Liver (tissue), 9 donors: ENCODE data around the gene TOP1. TPM values are rescaled to one million over a fixed set of nuclear protein-coding genes. Genes with fewer than 3 reads are reported as not detected.
"Not testable (repeated sequence)": the region's sequence is repeated elsewhere in the genome, so short reads cannot be mapped to it uniquely, and the experiment has no call there.

Source experiments
- DNase-seq: peaks from one replicate; pipeline ENCODE4 v3.0.0-alpha.2; 2017; ENCODE audit warnings: low spot score
- H3K27ac ChIP-seq, 2 donors: one replicate each; pipeline ENCODE4 v1.7.0; 2013; ENCODE audit warnings: inconsistent platforms in 2 of 2, low read length in 2 of 2, control low read depth in 1 of 2, low read depth in 1 of 2, mild to moderate bottlenecking in 1 of 2
- H3K27me3 ChIP-seq, 4 donors: one replicate each; pipeline versions ENCODE4 v1.6.1 to v1.7.0; 2013; ENCODE audit warnings: low read length in 3 of 4, inconsistent platforms in 1 of 4, mild to moderate bottlenecking in 1 of 4, moderate library complexity in 1 of 4; ENCODE audit not compliant: control insufficient read depth in 4 of 4, insufficient read depth in 4 of 4
- H3K36me3 ChIP-seq, 4 donors: one replicate each; pipeline versions ENCODE4 v1.6.1 to v1.7.0; 2013; ENCODE audit warnings: low read length in 3 of 4, mild to moderate bottlenecking in 3 of 4, low read depth in 1 of 4, moderate library complexity in 1 of 4; ENCODE audit not compliant: control insufficient read depth in 4 of 4, insufficient read depth in 3 of 4
- H3K4me1 ChIP-seq, 4 donors: one replicate each; pipeline versions ENCODE4 v1.6.1 to v1.7.0; 2013; ENCODE audit warnings: low read length in 3 of 4, mild to moderate bottlenecking in 3 of 4, moderate library complexity in 1 of 4; ENCODE audit not compliant: control insufficient read depth in 4 of 4, insufficient read depth in 4 of 4
- H3K4me3 ChIP-seq, 3 donors: one replicate each; pipeline versions ENCODE4 v1.6.1 to v1.7.0; 2013; ENCODE audit warnings: low read length in 3 of 3, control low read depth in 1 of 3, low read depth in 1 of 3, mild to moderate bottlenecking in 1 of 3
- H3K9ac ChIP-seq, 2 donors: one replicate each; pipeline ENCODE4 v1.7.0; 2013; ENCODE audit warnings: low read length in 2 of 2, mild to moderate bottlenecking in 2 of 2, moderate library complexity in 2 of 2, control low read depth in 1 of 2, low read depth in 1 of 2
- H3K9me3 ChIP-seq, 4 donors: one replicate each; pipeline versions ENCODE4 v1.6.1 to v1.7.0; 2013; ENCODE audit warnings: low read length in 3 of 4; ENCODE audit not compliant: control insufficient read depth in 4 of 4
- ATF3 ChIP-seq: IDR thresholded peaks from 2 replicates; pipeline ENCODE4 v1.6.1; 2016; ENCODE audit warnings: antibody characterized with exemption
- HNF4G ChIP-seq: IDR thresholded peaks from 2 replicates; pipeline ENCODE4 v1.6.1; 2016; ENCODE audit warnings: antibody characterized with exemption
- MAX ChIP-seq: IDR thresholded peaks from 2 replicates; pipeline ENCODE4 v1.6.1; 2016; ENCODE audit warnings: antibody characterized with exemption
- NR2F2 ChIP-seq: IDR thresholded peaks from 2 replicates; pipeline ENCODE4 v1.6.1; 2016; ENCODE audit warnings: antibody characterized with exemption
- RAD21 ChIP-seq, 2 donors: IDR thresholded peaks; 2 replicates each; pipeline ENCODE4 v1.6.1; 2016; ENCODE audit warnings: antibody characterized with exemption in 2 of 2, mild to moderate bottlenecking in 2 of 2
- REST ChIP-seq: IDR thresholded peaks from 2 replicates; pipeline ENCODE4 v1.6.1; 2016; ENCODE audit warnings: antibody characterized with exemption, mild to moderate bottlenecking
- WGBS: extraction: QIAGEN DNeasy Blood & Tissue Kit; methylation state at CpG from one replicate; pipeline ENCODE4 v1.1.7; 2013; 5-methylcytosine and 5-hydroxymethylcytosine counted together
- polyA plus RNA-seq, 2 donors: library from polyadenylated mRNA; stranded (reverse) in 1 of 2; unstranded in 1 of 2; fragments of 200-250 nt in 1 of 2; fragments of >200 nt in 1 of 2; fragmentation: Nextera tagmentation in 1 of 2; extraction: Ambion mirVana in 1 of 2; gene quantifications; one replicate each; pipeline versions ENCODE4 v1.2.1 to v1.2.3, GENCODE V29; 2013 to 2015
- total RNA-seq, 2 donors: library from RNA; depleted of rRNA; stranded (reverse); fragments of >200 nt; gene quantifications; one replicate each; pipeline ENCODE4 v1.2.3, GENCODE V29; 2014
- donor health status: healthy.
- donor health status: healthy.
- donor health status: healthy.
- donor health status: healthy.
- donor health status: healthy.

The TOP1 gene
- total and polyA plus RNA-seq, 4 donors: 13.7 to 62.1 (median 19.4) TPM

- H3K4me1 ChIP-seq, H3K4me3 ChIP-seq, DNase-seq, H3K36me3 ChIP-seq, H3K27me3 ChIP-seq, H3K9me3 ChIP-seq, H3K9ac ChIP-seq: not testable (repeated sequence)
- 95% methylated on average over 6 of the region's 6 CpGs for WGBS
- peak overlapping the region; percentile 40 to 41 for H3K27ac ChIP-seq
These were observed 24.7 kb upstream of the TOP1 start for GRCh38 chr20:41003936-41004294.

- no peak for DNase-seq
- 68% methylated on average over 8 of the region's 8 CpGs for whole genome bisulfite sequencing
- Histone ChIP-seq H3K9ac (no peak overlapping the region), H3K4me3 (no peak overlapping the region), H3K27me3 (no peaks in the 10 kb centered on the region), H3K4me1 (peaks cover 0 to 4% (median 1%) of the 10 kb centered on the region in 4 donors), H3K9me3 (peaks cover 0 to 5% (median 2%) of the 10 kb centered on the region in 4 donors), H3K36me3 (no peaks in the 10 kb centered on the region), H3K27ac (peak overlapping the region; percentile 41 to 64)
- TF ChIP-seq NR2F2: peak; percentile 65
- TF ChIP-seq HNF4G: no peak
These were observed 23.9 kb upstream of the TOP1 start for GRCh38 chr20:41004531-41005360.

- H3K36me3 ChIP-seq: no peaks in the 10 kb centered on the region
- no peak overlapping the region for H3K4me3 ChIP-seq
- DNase-seq: no peak
- no peak for TF ChIP-seq RAD21 (IDR thresholded peaks at IDR 0.05)
- peak; percentile 34 for TF ChIP-seq MAX
- TF ChIP-seq ATF3: no peak
- TF ChIP-seq NR2F2: peak; percentile 22
- H3K9ac ChIP-seq: no peak overlapping the region
- peak overlapping the region; percentile 41 to 64 for H3K27ac ChIP-seq
- no peaks in the 10 kb centered on the region for H3K27me3 ChIP-seq
- WGBS: 50% methylated on average over 4 of the region's 4 CpGs
- H3K9me3 ChIP-seq: peaks cover 0 to 5% (median 2%) of the 10 kb centered on the region in 4 donors
- H3K4me1 ChIP-seq: peaks cover 0 to 4% (median 1%) of the 10 kb centered on the region in 4 donors
These were observed 23.3 kb upstream of the TOP1 start for GRCh38 chr20:41005361-41005729.

GRCh38 chr20:41006126-41006935, 22.3 kb upstream of the TOP1 start:
- TF ChIP-seq HNF4G (no peak), REST (no peak), MAX (no peak)
- Histone ChIP-seq H3K36me3 (no peaks in the 10 kb centered on the region), H3K9ac (no peak overlapping the region), H3K4me1 (peaks cover 0 to 4% (median 1%) of the 10 kb centered on the region in 4 donors), H3K27me3 (no peaks in the 10 kb centered on the region), H3K27ac (peak overlapping the region; percentile 6 to 28), H3K9me3 (peaks cover 0 to 5% (median 2%) of the 10 kb centered on the region in 4 donors), H3K4me3 (no peak overlapping the region)
- DNase-seq: no peak
- 94% methylated on average over 13 of the region's 13 CpGs for WGBS
